GM10248 (cell line): ENCODE data around the gene SOWAHC.

Experiments
- CTCF ChIA-PET: fragments of 300-600 bp; sonication (Branson Sonifier 250); formaldehyde crosslinking; extraction: SDS; loops from one replicate; lab custom pipeline; 2021; ENCODE audit warnings: antibody characterized with exemption; lab: Yijun Ruan, JAX
- POLR2A ChIA-PET: fragments of 350-650 bp; sonication (Branson Sonifier 250); formaldehyde crosslinking; extraction: SDS; loops from one replicate; lab custom pipeline; 2020; ENCODE audit warnings: antibody characterized with exemption; lab: Yijun Ruan, JAX
- DNase-seq: peaks from one replicate; pipeline ENCODE4 v3.0.0; 2012; ENCODE audit errors: extremely low spot score
- TF ChIP-seq, protein P1 (sequence below): IDR thresholded peaks from 2 replicates; pipeline ENCODE4 v1.5.1; 2012; ENCODE audit warnings: mild to moderate bottlenecking, low read depth; ENCODE audit errors: extremely low read depth, missing control alignments, control extremely low read depth

Gene SOWAHC

DNA sequence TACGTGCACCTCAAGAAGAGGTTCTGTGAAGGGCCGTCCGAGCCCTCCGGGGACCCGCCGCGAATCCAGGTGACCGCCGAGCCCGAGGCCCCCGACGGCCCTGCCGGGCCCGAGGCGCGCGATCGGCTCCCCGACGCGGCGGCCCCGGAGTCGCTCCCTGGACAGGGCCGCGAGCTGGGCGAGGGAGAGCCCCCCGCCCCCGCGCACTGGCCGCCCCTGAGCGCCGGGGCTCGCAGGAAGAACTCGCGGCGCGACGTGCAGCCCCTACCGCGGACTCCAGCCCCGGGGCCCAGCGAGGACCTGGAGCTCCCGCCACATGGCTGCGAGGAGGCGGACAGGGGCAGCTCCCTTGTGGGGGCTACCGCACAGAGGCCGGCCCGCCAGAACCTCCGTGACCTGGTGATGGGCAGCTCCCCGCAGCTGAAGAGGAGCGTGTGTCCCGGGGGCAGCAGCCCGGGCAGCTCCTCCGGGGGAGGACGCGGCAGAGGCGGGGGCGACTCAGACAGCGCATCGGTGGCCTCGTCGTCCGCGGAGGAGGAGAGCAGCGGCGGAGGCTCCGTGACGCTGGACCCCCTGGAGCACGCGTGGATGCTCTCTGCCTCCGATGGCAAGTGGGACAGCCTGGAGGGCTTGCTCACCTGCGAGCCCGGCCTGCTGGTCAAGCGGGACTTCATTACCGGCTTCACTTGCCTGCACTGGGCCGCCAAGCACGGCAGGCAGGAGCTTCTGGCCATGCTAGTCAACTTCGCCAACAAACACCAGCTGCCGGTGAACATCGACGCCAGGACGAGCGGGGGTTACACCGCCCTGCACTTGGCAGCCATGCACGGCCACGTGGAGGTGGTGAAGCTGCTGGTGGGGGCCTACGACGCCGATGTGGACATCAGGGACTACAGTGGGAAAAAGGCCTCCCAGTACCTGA is 812 bp downstream of the SOWAHC start:
- POLR2A ChIA-PET: no interaction called here
- TF ChIP-seq, protein P1, sequence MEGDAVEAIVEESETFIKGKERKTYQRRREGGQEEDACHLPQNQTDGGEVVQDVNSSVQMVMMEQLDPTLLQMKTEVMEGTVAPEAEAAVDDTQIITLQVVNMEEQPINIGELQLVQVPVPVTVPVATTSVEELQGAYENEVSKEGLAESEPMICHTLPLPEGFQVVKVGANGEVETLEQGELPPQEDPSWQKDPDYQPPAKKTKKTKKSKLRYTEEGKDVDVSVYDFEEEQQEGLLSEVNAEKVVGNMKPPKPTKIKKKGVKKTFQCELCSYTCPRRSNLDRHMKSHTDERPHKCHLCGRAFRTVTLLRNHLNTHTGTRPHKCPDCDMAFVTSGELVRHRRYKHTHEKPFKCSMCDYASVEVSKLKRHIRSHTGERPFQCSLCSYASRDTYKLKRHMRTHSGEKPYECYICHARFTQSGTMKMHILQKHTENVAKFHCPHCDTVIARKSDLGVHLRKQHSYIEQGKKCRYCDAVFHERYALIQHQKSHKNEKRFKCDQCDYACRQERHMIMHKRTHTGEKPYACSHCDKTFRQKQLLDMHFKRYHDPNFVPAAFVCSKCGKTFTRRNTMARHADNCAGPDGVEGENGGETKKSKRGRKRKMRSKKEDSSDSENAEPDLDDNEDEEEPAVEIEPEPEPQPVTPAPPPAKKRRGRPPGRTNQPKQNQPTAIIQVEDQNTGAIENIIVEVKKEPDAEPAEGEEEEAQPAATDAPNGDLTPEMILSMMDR: no peak
- CTCF ChIA-PET: interaction anchor here (0.7 to 1.4 kb wide), 2 partner anchors 13 to 121 kb away, joined by 3 to 4 read pairs; no protein-coding TSS in a partner anchor
- DNase-seq: no peak

DNA sequence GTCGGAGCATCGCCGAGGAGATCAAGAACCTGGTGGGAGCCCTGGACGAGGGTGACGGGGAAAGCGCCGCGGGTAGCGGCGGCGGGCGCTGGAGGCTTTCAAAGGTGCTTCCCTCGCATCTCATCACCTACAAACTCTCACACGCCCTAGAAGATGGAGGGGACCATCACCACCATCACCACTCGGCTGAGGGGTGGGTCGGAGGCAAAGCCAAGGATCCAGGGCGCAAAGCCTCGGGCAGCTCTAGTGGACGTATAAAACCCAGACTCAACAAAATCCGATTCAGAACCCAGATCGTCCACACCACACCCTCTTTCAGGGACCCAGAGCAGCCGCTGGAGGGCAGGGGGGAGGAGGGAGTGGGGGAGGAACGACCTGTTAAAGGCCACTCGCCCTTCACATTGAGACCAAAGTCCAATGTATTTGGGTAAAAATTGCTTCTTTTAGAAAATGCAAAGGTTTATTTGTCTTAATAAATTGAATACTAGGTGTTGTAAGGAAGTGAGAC is 1.5 kb downstream of the SOWAHC start:
- DNase-seq: no peak
- ChIA-PET POLR2A (no interaction called here), CTCF (interaction anchor here (1.4 to 1.7 kb wide), 2 partner anchors 11 to 13 kb away, joined by 4 to 5 read pairs; no protein-coding TSS in a partner anchor)
- TF ChIP-seq, protein P1: no peak

DNA sequence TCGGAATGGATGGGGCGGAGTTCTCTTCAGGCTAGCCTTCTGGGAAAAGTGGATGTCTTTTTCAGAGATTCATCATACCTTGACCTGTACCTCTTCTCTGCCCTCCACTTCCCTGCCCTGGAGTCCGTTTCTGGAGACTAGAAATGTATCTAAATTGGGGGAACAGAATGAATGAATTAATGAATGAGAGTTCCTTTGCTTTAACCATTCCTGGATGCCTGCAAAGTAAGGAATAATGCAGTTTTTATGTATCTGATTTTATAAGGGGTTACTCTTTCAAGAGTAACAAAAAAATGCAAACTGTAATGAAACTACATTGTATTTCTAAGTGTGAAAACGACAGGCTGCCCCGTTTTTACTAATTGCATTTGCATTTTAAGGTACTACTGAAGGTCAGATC is 2.0 kb downstream of the SOWAHC start:
- no peak for DNase-seq
- ChIA-PET CTCF (interaction anchor here (1.4 to 1.7 kb wide), 2 partner anchors 11 to 14 kb away, joined by 4 to 5 read pairs; no protein-coding TSS in a partner anchor), POLR2A (no interaction called here)
- TF ChIP-seq, protein P1: no peak

DNA sequence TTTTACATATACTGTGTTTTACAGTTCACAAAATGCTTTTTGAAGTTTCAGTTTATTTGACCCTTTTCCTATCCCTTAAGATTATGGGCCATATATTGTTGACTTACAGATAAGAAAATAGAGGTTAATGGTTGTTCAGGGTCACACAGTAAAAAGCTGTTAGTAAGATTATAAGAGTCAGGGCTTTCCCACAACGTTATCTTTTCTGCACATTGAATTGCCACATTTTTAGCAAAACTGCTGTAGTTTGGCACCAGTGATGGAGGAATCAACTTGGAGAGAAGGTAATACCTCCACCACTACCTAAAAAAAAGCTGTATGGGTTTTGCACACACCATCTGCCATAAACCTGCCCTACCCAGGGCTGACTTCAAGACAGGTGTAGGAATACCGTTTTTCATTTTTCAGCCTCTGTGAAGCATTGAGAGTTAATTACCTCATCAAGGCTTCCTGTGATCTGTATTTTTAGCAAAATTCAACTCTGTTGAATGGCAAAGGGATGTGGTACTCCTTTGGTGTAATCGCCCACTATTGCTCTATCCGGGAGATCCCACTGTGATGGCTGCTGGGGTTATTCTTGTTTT is 5.0 kb downstream of the SOWAHC start:
- ChIA-PET CTCF (interaction anchor here (1.3 to 2.1 kb wide), 2 partner anchors 12 to 63 kb away, joined by 3 to 4 read pairs; no protein-coding TSS in a partner anchor), POLR2A (no interaction called here)
- TF ChIP-seq, protein P1: no peak
- no peak for DNase-seq

DNA sequence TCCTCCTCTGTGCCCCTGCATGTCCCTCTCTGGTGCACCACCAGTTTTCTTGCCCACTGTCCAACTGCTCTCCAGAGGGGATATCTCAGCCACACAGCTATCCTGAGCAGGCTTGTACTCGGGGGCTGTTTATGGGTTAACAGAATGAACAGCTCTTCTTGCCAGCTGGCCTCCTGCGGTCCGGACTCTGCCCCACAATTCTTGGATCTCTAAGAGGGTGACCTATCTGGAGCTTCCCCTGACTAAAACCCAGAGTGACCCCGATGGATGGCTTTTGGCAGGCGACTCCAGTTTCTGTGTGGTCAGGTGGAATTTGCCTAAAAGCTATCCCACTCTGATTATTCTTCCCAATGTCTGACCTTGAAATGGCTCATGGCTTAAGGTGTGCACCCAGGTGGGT is 9.1 kb downstream of the SOWAHC start:
- ChIA-PET CTCF (interaction anchor here (1.3 kb wide), 1 partner anchor 9 kb away, joined by 4 read pairs; no protein-coding TSS in a partner anchor), POLR2A (no interaction called here)
- no peak for DNase-seq
- TF ChIP-seq, protein P1: no peak

DNA sequence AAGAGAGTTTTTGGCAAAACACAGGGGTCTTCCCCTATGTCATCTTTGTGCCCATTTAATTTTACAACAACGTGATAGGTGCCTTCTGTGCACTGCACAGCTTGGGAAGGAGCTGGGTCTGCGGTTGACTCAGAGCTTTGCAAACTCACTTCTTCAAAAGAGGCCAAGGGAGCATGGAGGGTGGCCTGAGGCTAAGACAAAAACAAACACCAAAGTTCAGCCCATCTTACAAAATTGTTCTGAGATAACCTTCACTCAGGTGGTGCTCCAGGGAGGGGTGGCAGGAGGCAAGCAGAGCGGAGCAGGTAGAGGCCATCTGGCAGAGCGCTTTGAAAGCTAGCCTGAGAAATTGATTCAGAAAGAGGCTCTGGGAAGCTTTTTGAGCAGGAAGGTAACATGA is 9.8 kb downstream of the SOWAHC start:
- CTCF ChIA-PET: no interaction called here
- DNase-seq: no peak
- TF ChIP-seq, protein P1: no peak
- POLR2A ChIA-PET: no interaction called here
